ENCODE measurements around the gene CENPX. TPM values are rescaled to one million over a fixed set of nuclear protein-coding genes. Genes with fewer than 3 reads are reported as not detected.
"Not testable (repeated sequence)": the region's sequence is repeated elsewhere in the genome, so short reads cannot be mapped to it uniquely, and the experiment has no call there.

CENPX gene
- total RNA-seq, 2 experiments from 2014 or later, result 52.7 to 54.7 TPM

DNA sequence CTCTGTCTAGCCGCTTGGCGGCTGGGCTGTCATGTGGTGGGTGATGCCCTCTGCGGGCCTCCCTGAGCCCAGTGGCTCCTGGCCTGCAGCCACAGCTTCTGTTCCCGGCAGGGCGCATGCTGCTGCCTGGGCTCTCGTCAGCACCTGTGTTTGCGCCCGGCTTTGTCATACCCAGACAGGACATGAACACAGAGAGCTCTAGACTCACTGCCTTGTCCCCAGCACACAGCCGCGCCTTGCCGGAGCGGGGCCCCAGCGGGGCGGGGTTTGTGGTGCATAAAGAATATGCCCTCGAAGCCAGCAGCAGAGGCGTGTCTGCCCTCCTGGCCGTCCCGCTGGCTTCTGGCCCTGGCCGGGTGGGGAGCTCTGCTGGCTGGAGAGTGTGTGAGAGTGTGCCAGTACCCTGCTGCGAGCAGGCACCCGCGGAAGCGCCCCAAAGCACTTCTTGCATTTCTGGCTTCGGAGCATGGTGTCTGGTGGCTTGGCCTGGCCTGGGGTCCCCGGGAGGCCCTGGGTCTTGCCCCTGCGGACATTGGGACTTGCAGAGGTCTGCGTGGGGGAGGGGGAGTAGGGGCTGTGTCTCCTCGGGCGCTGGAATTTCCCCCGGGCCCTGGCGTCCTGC lies 30.9 kb downstream of the CENPX start:
- no peak overlapping the region for H3K27ac Mint-ChIP-seq
- no peaks in the 10 kb centered on the region for H3K9me3 Mint-ChIP-seq
- H3K4me1 Mint-ChIP-seq, result no peaks in the 10 kb centered on the region
- H3K36me3 Mint-ChIP-seq (ENCODE audit: low read depth), result no peaks in the 10 kb centered on the region
- no peaks in the 10 kb centered on the region for H3K27me3 Mint-ChIP-seq
- no peak overlapping the region for H3K4me3 Mint-ChIP-seq
- POLR2A ChIA-PET, result no interaction called here
- CTCF ChIA-PET, result no interaction called here
- DNase-seq, result no peak

DNA sequence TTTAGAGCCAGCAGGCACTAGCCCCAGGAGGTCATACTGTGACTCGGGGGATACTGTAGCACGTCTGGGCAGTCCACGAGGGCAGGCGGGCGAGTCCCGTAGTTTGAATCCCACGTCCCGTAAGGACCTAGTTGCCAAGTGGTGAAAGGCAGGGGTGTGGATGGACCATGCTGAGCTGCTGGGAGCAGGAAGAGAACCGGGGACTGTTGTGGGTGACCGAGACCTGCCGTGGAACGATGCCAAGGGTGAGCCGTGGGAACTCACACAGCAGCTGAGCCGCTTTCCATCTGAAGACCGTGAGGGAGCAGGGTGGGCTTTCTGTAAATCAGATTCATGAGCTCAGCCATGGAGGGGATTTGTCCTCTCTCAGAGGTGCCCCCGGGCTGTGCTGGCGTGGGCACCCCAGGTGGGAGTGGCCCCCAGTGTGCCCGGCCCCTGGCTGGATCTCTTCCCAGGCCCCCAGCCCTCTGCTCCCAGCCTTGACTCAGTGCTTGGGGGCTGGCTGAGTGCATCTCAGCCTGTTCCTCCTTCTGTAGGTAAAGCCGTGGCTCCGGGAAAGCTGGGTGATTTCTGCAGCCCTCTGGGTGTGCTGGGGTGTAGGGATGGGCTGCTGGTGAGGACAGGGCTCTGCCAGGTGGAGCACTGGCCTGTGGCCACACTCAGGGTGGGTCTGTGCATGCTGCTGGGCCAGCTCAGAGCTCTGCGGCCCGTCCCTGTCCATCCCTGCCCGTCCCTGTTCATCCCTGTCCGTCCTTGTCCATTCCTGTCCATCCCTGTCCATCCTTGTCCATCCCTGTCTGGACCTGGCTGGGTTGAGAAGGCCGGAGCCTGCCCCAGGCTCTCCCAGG lies 31.6 kb downstream of the CENPX start:
- CTCF ChIA-PET, result no interaction called here
- Mint-ChIP-seq H3K27me3 (no peaks in the 10 kb centered on the region), H3K36me3 (ENCODE audit: low read depth) (peaks cover 3% of the 10 kb centered on the region), H3K27ac (no peak overlapping the region), H3K4me3 (no peak overlapping the region), H3K4me1 (no peaks in the 10 kb centered on the region), H3K9me3 (no peaks in the 10 kb centered on the region)
- no peak for DNase-seq
- POLR2A ChIA-PET, result no interaction called here

DNA sequence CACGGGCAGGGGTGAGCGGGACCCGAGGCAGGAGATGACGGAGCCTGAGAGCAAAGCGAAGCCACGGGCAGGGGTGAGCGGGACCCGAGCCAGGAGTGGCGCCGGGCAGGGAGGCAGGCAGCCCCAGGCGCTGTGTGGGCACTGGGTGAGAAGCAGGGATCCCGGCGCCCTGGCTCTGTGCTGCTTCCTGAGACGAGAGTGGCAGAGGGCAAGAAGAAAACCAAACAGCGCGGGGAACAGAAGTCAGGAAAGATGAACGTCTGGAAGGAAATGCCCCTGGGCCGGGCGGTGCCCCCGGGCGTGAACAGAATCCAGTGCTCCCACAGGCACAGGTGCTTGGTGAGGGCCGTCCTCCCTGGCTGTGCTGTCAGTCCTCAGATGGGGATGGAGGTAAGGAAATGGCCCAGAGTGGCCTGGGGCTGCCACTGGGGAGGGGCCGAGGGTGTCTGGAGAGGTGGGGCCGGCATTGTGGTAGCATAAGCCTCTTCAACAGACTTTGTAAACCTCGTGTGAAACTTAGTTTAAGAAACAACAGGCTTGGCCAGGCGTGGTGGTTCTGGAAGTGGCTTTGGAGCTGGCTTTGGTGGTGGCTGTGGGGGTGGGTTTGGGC lies 35.4 kb downstream of the CENPX start:
- Mint-ChIP-seq H3K4me1 (peaks cover 7% of the 10 kb centered on the region), H3K36me3 (ENCODE audit: low read depth) (peaks cover 11% of the 10 kb centered on the region), H3K27ac (no peak overlapping the region), H3K9me3 (no peaks in the 10 kb centered on the region), H3K4me3 (no peak overlapping the region), H3K27me3 (no peaks in the 10 kb centered on the region)
- ChIA-PET CTCF (interaction anchor here (0.5 to 1.6 kb wide), 2 partner anchors 32 to 323 kb away, joined by 5 read pairs; no protein-coding TSS in a partner anchor), POLR2A (no interaction called here)
- DNase-seq, result no peak

DNA sequence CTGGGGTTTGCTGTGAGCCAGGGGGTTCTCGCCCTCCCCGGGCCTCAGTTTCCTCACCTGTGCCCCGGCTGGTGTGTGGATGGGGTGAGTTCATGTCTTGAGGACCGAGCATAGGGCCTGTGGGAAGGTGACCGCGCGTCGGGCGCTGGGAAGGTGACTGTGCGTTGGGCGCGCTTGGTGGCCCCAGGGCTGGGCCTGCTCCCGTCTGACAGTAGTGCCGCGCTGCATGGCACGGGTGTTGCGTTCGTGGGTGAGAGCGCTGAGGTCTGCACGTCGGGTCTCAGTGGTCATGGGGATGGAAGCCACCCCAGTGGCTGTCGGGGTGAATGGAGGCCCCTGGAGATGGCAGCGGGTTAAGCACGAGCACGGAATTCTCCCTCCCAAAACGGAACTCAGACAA lies 36.1 kb downstream of the CENPX start:
- H3K9me3 Mint-ChIP-seq, result no peaks in the 10 kb centered on the region
- DNase-seq, result no peak
- no peak overlapping the region for H3K27ac Mint-ChIP-seq
- CTCF ChIA-PET, result no interaction called here
- POLR2A ChIA-PET, result interaction anchor here (1.0 kb wide), 1 partner anchor 69 kb away, joined by 3 read pairs; no protein-coding TSS in a partner anchor
- peaks cover 9% of the 10 kb centered on the region for H3K4me1 Mint-ChIP-seq
- peaks cover 11% of the 10 kb centered on the region for H3K36me3 Mint-ChIP-seq (ENCODE audit: low read depth)
- H3K27me3 Mint-ChIP-seq, result no peaks in the 10 kb centered on the region
- no peak overlapping the region for H3K4me3 Mint-ChIP-seq

DNA sequence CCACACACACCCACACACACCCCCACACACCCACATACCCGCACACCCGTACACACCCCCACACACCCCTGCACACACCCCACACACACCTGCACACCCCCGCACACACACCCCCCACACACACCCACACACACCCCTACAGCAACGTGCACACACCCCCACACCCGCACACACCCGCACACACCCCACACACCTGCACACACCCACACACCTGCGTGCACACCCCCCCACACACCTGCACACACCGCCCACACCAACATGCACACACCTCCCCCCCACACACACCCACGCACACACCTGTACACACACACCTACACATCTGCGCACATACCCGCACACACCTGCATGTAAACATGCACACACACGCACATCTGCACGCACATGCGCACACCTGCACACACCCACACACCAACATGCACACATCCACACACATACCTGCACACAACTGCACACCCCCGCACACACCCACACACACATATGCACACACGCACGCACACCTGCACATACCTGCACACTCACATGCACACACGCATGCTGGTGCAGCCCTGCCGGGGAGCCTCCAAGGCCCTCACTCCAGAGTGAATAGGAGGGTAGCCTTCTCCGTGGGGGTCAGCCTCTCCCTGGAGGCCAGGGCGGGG lies 37.8 kb downstream of the CENPX start:
- Mint-ChIP-seq H3K9me3 (no peaks in the 10 kb centered on the region), H3K27me3 (no peaks in the 10 kb centered on the region), H3K4me3 (no peak overlapping the region), H3K4me1 (peaks cover 23% of the 10 kb centered on the region), H3K27ac (no peak overlapping the region), H3K36me3 (ENCODE audit: low read depth) (peaks cover 17% of the 10 kb centered on the region)
- POLR2A ChIA-PET, result no interaction called here
- no peak for DNase-seq
- CTCF ChIA-PET, result no interaction called here

DNA sequence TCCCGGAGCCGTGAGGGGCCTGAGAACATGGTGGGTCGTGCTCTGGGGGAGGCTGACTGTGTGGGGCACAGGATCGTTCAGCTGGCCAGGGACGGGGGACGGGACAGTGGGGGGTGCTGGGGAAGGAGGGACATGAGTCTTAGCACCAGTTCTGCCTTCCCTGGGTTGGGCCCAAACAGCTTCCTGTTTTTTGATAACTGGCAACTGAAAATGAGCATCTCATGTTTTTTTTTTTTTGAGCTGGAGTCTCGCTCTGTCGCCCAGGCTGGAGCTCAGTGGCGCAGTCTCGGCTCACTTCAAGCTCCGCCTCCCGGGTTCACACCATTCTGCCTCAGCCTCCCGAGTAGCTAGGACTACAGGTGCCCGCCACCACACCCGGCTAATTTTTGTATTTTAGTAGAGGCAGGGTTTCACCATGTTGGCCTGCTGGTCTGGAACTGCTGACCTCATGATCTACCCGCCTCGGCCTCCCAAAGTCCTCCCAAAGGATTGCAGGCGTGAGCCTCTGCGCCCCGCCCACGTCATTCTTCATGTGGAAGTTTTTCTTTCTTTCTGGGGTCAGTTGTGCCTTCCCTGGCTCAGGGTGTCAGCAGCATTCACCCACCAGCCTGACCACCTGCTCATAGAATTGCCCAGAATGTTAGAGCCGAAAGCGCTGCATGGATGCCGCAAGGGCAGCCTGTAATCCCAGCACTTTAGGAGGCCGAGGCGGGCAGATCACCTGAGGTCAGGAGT lies 38.9 kb downstream of the CENPX start:
- H3K27me3 Mint-ChIP-seq, result no peaks in the 10 kb centered on the region
- H3K9me3 Mint-ChIP-seq, result no peaks in the 10 kb centered on the region
- H3K36me3 Mint-ChIP-seq (ENCODE audit: low read depth), result peaks cover 23% of the 10 kb centered on the region
- H3K4me1 Mint-ChIP-seq, result peaks cover 32% of the 10 kb centered on the region
- no peak overlapping the region for H3K27ac Mint-ChIP-seq
- no peak for DNase-seq
- no peak overlapping the region for H3K4me3 Mint-ChIP-seq
- POLR2A ChIA-PET, result no interaction called here
- CTCF ChIA-PET, result interaction anchor here (0.8 kb wide), 1 partner anchor 36 kb away, joined by 3 read pairs; no protein-coding TSS in a partner anchor

DNA sequence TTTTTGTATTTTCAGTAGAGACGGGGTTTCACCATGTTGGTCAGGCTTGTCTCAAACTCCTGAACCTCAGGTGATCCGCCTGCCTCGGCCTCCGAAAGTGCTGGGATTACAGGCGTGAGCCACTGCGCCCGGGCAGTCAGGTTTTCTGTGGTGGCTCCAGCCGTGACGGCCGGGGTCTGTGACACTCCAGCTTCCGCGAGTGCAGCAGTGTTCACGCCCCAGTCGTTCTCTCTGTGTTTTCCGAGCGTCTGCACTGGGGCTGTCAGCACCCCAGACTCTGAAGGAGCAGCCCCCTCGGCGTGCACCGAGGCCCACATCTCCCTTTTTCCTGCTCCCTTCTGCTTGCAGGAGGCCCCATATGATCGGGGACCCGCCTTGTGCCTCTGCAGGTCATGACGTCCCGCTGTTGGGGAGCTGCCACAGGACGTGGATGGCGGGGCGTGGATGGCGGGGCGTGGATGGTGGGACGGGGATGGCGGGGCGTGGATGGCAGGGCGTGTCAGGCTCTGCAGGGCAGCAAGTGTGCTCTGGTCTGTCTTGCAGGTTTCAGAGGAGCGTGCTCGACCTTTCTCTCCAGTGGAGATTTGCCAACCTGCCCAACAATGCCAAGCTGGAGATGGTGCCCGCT lies 39.6 kb downstream of the CENPX start:
- Mint-ChIP-seq H3K36me3 (ENCODE audit: low read depth) (peaks cover 23% of the 10 kb centered on the region), H3K27me3 (no peaks in the 10 kb centered on the region), H3K4me1 (peaks cover 37% of the 10 kb centered on the region), H3K27ac (no peak overlapping the region), H3K9me3 (no peaks in the 10 kb centered on the region), H3K4me3 (no peak overlapping the region)
- ChIA-PET POLR2A (interaction anchor here (1.4 kb wide), 1 partner anchor 47 kb away, joined by 3 read pairs; no protein-coding TSS in a partner anchor), CTCF (interaction anchor here (0.8 kb wide), 1 partner anchor 36 kb away, joined by 3 read pairs; no protein-coding TSS in a partner anchor)
- no peak for DNase-seq

DNA sequence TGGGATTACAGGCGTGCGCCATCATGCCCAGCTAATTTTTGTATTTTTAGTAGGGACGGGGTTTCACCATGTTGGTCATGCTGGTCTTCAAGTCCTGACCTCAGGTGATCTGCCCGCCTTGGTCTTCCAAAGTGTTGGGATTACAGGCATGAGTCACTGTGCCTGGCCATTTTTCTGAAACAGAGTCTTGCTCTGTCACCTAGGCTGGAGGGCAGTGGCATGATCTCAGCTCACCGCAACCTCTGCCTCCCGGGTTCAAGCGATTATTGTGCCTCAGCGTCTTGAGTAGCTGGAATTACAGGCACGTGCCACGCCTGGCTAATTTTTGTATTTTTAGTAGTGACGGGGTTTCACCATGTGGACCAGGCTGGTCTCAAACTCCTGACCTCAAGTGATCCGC lies 41.2 kb downstream of the CENPX start:
- H3K4me1 Mint-ChIP-seq, result peaks cover 42% of the 10 kb centered on the region
- not testable (repeated sequence) for DNase-seq, H3K9me3 Mint-ChIP-seq, H3K27ac Mint-ChIP-seq, H3K4me3 Mint-ChIP-seq, H3K27me3 Mint-ChIP-seq
- CTCF ChIA-PET, result interaction anchor here (1.2 kb wide), 1 partner anchor 37 kb away, joined by 3 read pairs; no protein-coding TSS in a partner anchor
- peaks cover 22% of the 10 kb centered on the region for H3K36me3 Mint-ChIP-seq (ENCODE audit: low read depth)
- POLR2A ChIA-PET, result interaction anchor here (1.4 kb wide), 1 partner anchor 49 kb away, joined by 3 read pairs; no protein-coding TSS in a partner anchor

DNA sequence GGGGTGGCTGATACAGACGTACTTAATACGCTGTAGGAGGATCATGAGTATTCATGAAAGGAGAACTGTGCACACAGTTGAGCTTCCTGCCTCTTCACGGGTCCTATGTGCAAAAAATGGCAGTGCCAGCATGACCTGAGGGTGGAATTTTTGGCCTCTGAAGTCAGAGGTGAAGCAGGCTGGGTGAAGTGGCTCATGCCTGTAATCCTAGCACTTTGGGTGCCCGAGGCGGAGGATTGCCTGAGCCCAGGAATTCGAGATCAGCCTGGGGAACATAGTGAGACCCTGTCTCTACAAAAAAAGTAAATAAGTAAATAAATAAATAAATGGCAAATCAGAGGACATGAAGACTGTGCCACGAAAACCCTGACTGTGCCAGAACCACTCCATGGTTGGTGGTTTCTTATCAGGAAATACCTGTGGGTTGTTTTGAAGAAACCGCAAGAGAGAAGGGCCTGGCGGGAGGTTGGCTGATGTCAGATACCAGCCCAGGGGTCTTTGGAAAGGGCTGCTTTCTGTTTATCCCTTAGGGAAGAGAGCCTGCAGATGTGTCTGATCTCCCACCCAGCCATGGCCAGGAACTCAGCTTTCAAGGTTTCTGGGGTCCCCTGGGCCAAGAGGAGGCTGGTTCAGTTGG lies 41.9 kb downstream of the CENPX start:
- peaks cover 4% of the 10 kb centered on the region for H3K27me3 Mint-ChIP-seq
- peak; percentile 23 for DNase-seq
- POLR2A ChIA-PET, result interaction anchor here (0.9 kb wide), 1 partner anchor 13 kb away, joined by 3 read pairs; no protein-coding TSS in a partner anchor
- no peak overlapping the region for H3K4me3 Mint-ChIP-seq
- no peak overlapping the region for H3K27ac Mint-ChIP-seq
- H3K36me3 Mint-ChIP-seq (ENCODE audit: low read depth), result peaks cover 20% of the 10 kb centered on the region
- H3K4me1 Mint-ChIP-seq, result peaks cover 47% of the 10 kb centered on the region
- H3K9me3 Mint-ChIP-seq, result no peaks in the 10 kb centered on the region
- CTCF ChIA-PET, result interaction anchor here (1.2 to 2.0 kb wide), 2 partner anchors 21 to 38 kb away, joined by 3 to 5 read pairs; no protein-coding TSS in a partner anchor

DNA sequence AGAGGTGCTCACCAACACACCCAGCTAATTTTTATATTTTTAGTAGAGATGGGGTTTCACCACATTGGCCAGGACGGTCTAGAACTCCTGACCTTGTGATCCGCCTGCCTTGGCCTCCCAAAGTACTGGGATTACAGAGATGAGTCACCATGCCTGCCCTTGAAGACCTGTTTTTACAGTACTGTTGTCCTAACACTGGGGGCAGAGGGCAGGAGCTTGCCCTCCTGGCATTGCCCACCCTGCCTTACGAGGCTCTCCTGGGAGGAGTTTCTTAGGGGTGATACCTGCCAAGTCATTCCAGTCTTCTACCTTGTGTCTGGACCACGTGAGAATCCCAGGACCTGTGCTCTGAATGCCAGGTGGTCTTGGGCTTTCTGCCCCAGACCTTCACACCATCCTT lies 42.6 kb downstream of the CENPX start:
- CTCF ChIA-PET, result interaction anchor here (1.2 to 2.0 kb wide), 2 partner anchors 21 to 58 kb away, joined by 4 to 5 read pairs; partner anchors contain the start of gene DCXR
- H3K4me3 Mint-ChIP-seq, result peak overlapping the region; percentile 4
- peaks cover 47% of the 10 kb centered on the region for H3K4me1 Mint-ChIP-seq
- no peak for DNase-seq
- no peaks in the 10 kb centered on the region for H3K9me3 Mint-ChIP-seq
- H3K27me3 Mint-ChIP-seq, result peaks cover 4% of the 10 kb centered on the region
- peaks cover 15% of the 10 kb centered on the region for H3K36me3 Mint-ChIP-seq (ENCODE audit: low read depth)
- POLR2A ChIA-PET, result interaction anchor here (0.9 to 1.0 kb wide), 2 partner anchors 12 to 114 kb away, joined by 3 read pairs; no protein-coding TSS in a partner anchor
- H3K27ac Mint-ChIP-seq, result no peak overlapping the region

DNA sequence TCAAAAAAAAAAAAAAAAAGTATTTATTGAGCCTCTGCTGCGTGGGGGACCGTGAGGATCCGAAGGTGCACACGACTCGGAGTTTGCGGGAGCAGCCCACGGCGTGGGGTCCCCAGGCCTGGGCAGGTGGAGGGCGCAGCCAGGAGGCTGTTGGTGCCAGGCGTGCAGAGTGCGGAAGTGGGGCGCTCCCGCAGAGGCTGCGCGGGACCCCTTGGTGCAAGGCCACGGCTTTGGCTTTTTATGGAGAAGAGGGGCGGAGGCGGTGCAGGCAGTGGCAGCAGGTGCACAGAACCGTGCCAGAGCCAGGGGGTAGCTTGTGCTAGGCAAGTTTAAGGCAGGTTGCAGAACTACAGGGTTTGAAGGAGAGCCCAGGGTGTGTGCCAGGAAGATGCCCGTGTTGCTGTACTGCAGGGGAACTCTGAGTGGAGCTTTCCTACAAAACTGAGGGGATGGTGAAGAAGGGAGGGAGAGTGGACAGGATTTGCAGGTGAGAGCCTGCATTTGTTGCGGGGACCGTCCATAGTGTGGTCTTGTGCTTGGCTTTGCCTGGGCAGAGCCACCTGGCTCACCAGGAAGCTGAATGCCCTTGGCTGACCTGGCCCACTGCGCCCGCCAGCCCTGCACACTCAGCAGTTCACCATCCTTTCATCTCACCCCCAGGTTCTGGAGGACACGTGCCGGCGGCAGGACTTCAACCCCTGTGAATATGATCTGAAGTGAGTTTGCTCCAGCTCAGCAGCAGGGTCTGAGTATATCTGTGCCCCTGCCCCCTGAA lies 44.0 kb downstream of the CENPX start:
- Mint-ChIP-seq H3K27me3 (peaks cover 6% of the 10 kb centered on the region), H3K4me1 (peaks cover 45% of the 10 kb centered on the region), H3K27ac (peak overlapping the region; percentile 47), H3K9me3 (no peaks in the 10 kb centered on the region), H3K4me3 (peak overlapping the region; percentile 69), H3K36me3 (ENCODE audit: low read depth) (peaks cover 12% of the 10 kb centered on the region)
- ChIA-PET POLR2A (interaction anchor here (0.5 to 1.5 kb wide), 7 partner anchors 11 to 275 kb away, joined by 3 to 5 read pairs (median 3); partner anchors contain the start of genes CENPX, DUS1L, LRRC45 and MRPL12), CTCF (interaction anchor here (1.2 to 2.0 kb wide), 2 partner anchors 41 to 59 kb away, joined by 4 to 6 read pairs; partner anchors contain the start of gene DCXR)
- DNase-seq, result no peak

Data from activated CD4-positive, alpha-beta memory T cell treated with anti-CD3 and anti-CD28 coated beads, Interleukin-2, amount 10 ng/mL, durations not matched to agents 7 days and 5 days (primary cell).